Breast epithelium (tissue), 3 donors: ENCODE data around the gene CPM.

Source experiments
- CTCF ChIP-seq, 3 donors: fragments of 450-650 bp; IDR thresholded peaks; one replicate each; pipeline ENCODE4 v1.5.1; 2016 to 2017; ENCODE audit warnings: antibody characterized with exemption in 3 of 3, mild to moderate bottlenecking in 3 of 3, moderate library complexity in 3 of 3
- POLR2AphosphoS5 ChIP-seq, 3 donors: sonication (generic); formaldehyde crosslinking; IDR thresholded peaks; one replicate each; pipeline ENCODE4 v1.6.1; 2017; ENCODE audit warnings: antibody characterized with exemption in 3 of 3

GRCh38 chr12:68827895-68828671 lies 104.9 kb downstream of the CPM start:
- TF ChIP-seq CTCF (IDR thresholded peaks at IDR 0.05) (no peak), POLR2AphosphoS5 (IDR thresholded peaks at IDR 0.05) (no peak)
